Heart left ventricle (tissue), 13 donors: ENCODE data around the gene PTHLH.

Source experiments
- CTCF ChIP-seq, 12 donors: fragments of 200-600 bp; sonication (generic) in 4 of 12; IDR thresholded peaks; one replicate each; pipeline versions ENCODE4 v1.5.0 to v1.8.0; 2018 to 2022; ENCODE audit warnings: antibody characterized with exemption in 12 of 12, mild to moderate bottlenecking in 5 of 12
- POLR2A ChIP-seq, 2 donors: fragments of 450-650 bp; IDR thresholded peaks; one replicate each; pipeline ENCODE4 v1.6.1; 2017; ENCODE audit warnings: antibody characterized with exemption in 2 of 2, mild to moderate bottlenecking in 2 of 2, moderate library complexity in 2 of 2
- donor health status: ischemic (EF 13 %, LVEDD 7.1; RV severe dilation, severe dysfunction).
- donor health status: DM: no; HTN: yes; CAD: no.
- donor health status: DM: no; HTN: no; CAD: no.
- donor health status: ischemic (EF 25% LVEDD 6.9; RV normal size, moderate dysfunction).
- donor health status: ischemic (EF 25% LVEDD 5.7; RV mildly dilated, moderate dysfunction).
- donor health status: ischemic (EF 35%, LVEDD 5.7; RV mildly dilated, moderate dysfunction).
- donor health status: nonischemic (EF 11% LVEDD 7.7; RV severe dilation, severe dysfunction).
- donor health status: DM: yes; HTN: yes; CAD: no.
- donor health status: PGD.
- donor health status: ischemic (EF 29% LVEDD 5.4; RV normal size, mild dysfunction).
- donor health status: nonischemic (EF 23%, LVEDD 6.1; RV moderate dilation, normal function).

GRCh38 chr12:27934276-27934675 lies 38.3 kb downstream of the PTHLH start:
- TF ChIP-seq CTCF (IDR thresholded peaks at IDR 0.05), result no peak
- no peak for TF ChIP-seq POLR2A (IDR thresholded peaks at IDR 0.05)
